Transverse colon (tissue), 4 donors: ENCODE results near the gene TANGO2. TPM values are rescaled to one million over a fixed set of nuclear protein-coding genes. Genes with fewer than 3 reads are reported as not detected.

Experiments used
- DNase-seq: peaks from one replicate; pipeline ENCODE4 v3.0.0-alpha.2; 2019
- H3K27ac ChIP-seq, 4 donors: fragments of 200-600 bp; sonication (generic); 2 replicates each; pipeline ENCODE4 v1.5.1; 2016 to 2018; ENCODE audit warnings: inconsistent platforms in 4 of 4
- H3K27me3 ChIP-seq: fragments of 200-600 bp; sonication (generic); 2 replicates; pipeline ENCODE4 v1.5.1; 2017; ENCODE audit warnings: inconsistent platforms
- H3K36me3 ChIP-seq, 4 donors: fragments of 200-600 bp; sonication (generic); 2 replicates each; pipeline ENCODE4 v1.5.1; 2017 to 2019; ENCODE audit warnings: inconsistent platforms in 4 of 4
- H3K4me1 ChIP-seq, 4 donors: fragments of 200-600 bp; sonication (generic); 2 replicates each; pipeline ENCODE4 v1.5.1; 2017 to 2020; ENCODE audit warnings: inconsistent platforms in 4 of 4
- H3K4me3 ChIP-seq, 4 donors: fragments of 200-600 bp; sonication (generic); 1 replicate in 1 of 4; 2 replicates in 3 of 4; pipeline versions ENCODE4 v1.5.1 to v1.6.1; 2017 to 2019; ENCODE audit warnings: inconsistent platforms in 4 of 4
- H3K9me3 ChIP-seq, 2 donors: fragments of 200-600 bp; sonication (generic); 2 replicates each; pipeline ENCODE4 v1.5.1; 2017 to 2019; ENCODE audit warnings: inconsistent platforms in 2 of 2
- EP300 ChIP-seq: sonication (generic); formaldehyde crosslinking; IDR thresholded peaks from one replicate; pipeline ENCODE4 v1.6.1; 2017; ENCODE audit warnings: antibody characterized with exemption, low read depth
- POLR2A ChIP-seq: fragments of 450-650 bp; IDR thresholded peaks from one replicate; pipeline ENCODE4 v1.6.1; 2016; ENCODE audit warnings: antibody characterized with exemption, mild to moderate bottlenecking, moderate library complexity
- POLR2AphosphoS5 ChIP-seq, 3 donors: sonication (generic); formaldehyde crosslinking; IDR thresholded peaks; one replicate each; pipeline ENCODE4 v1.6.1; 2016; ENCODE audit warnings: antibody characterized with exemption in 3 of 3
- WGBS, 2 donors: methylation state at CpG; one replicate each; pipeline ENCODE4 v1.1.5; 2018; ENCODE audit warnings: low coverage in 1 of 2; 5-methylcytosine and 5-hydroxymethylcytosine counted together
- in situ Hi-C, 4 donors: fragments of 200-750 bp; cut with MboI; loops; one replicate each; pipeline versions ENCODE4 v1.15.0 to v1.15.1; 2017; ENCODE audit warnings: low sequenced_read_pairs in 3 of 4, low pct_ligation_motif_present in 1 of 4, low pct_unique_long_range_greater_than_20kb in 1 of 4
- intact Hi-C: fragments of 100-400 bp; cut with DNase I; formaldehyde crosslinking; loops from one replicate; pipeline ENCODE4 v1.15.1; 2023; ENCODE audit warnings: low total_unique reads
- total RNA-seq, 4 donors: library from RNA; depleted of rRNA; stranded (reverse); fragments of >200 nt; gene quantifications; one replicate each; pipeline ENCODE4 v1.1.0, GENCODE V29; 2016
- TF ChIP-seq, protein P1 (sequence below), 5 experiments: fragments of 200-600 bp in 3 of 5; fragments of 450-650 bp in 2 of 5; sonication (generic) in 3 of 5; IDR thresholded peaks; 1 replicate in 2 of 5; 2 replicates in 3 of 5; pipeline ENCODE4 v1.5.1; 2016 to 2017; ENCODE audit warnings: antibody characterized with exemption in 5 of 5, inconsistent platforms in 3 of 5, mild to moderate bottlenecking in 2 of 5, moderate library complexity in 1 of 5

The TANGO2 gene
- total RNA-seq, 4 donors from 2014 or later, result 32.9 to 101 (median 50.6) TPM

DNA sequence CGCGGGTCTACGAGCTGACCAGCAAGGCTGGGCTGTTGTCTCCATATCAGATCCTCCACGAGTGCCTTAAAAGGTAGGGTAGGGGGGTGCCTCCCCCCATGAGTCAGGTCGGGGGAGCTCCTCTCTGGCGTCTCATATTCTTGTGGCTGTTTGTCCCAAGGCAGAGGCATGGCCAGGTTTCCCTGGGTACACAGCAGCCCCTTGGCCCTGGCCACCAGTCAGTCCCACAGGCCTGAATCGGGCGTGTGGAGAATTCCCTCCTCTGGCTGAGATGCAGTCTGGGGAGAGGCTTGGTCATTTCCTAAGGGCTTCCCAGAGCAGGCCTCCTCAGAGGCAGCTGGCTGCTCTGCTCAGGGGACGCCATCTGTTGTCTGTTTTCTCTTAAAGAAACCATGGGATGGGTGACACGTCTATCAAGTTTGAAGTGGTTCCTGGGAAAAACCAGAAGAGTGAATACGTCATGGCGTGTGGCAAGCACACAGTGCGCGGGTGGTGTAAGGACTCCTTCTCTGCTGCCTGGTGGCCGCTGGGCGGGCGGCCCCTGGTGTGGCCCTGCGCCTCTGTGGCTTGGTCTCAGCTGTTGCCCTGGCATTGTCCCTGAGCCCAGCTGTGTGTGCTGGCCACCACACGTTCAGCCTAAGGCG, 85.4 kb downstream of the TANGO2 start:
- 88 to 89% methylated on average over 3 to 17 of the region's 20 CpGs for WGBS, 2 donors
- no peaks in the 10 kb centered on the region for H3K9me3 ChIP-seq
- no peaks in the 10 kb centered on the region for H3K27me3 ChIP-seq
- peaks cover 0 to 29% (median 14%) of the 10 kb centered on the region in 4 donors for H3K36me3 ChIP-seq
- intact Hi-C loops (no loop called here), in situ Hi-C loops (no loop called here)
- H3K27ac ChIP-seq, result no peak overlapping the region
- no peaks in the 10 kb centered on the region for H3K4me1 ChIP-seq
- no peak for DNase-seq
- H3K4me3 ChIP-seq, result no peak overlapping the region
- TF ChIP-seq POLR2AphosphoS5 (IDR thresholded peaks at IDR 0.05) (no peak), EP300 (no peak), POLR2A (no peak)

DNA sequence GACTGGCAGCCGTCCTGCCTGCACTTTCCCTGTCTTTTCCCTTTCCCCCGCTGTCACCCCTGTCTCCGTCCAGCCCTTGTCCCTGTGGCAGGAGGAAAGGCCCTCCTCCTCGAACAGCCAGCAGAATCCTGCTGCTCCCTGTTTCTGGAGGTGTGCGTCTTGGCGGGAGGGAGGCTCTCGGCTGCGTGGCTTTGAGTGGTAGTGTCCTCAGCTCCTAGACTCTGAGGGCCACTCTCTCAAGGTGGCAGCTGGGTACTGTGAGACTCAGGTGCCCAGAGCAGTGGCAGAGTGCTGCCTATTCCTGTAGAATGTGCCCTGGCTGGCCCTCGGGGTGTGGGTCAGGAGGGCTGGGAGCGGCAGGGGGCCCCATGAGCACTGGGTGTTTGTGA, 85.9 kb downstream of the TANGO2 start:
- no peaks in the 10 kb centered on the region for H3K27me3 ChIP-seq
- in situ Hi-C loops (no loop called here), intact Hi-C loops (no loop called here)
- H3K27ac ChIP-seq, result no peak overlapping the region
- no peak overlapping the region for H3K4me3 ChIP-seq
- TF ChIP-seq POLR2AphosphoS5 (IDR thresholded peaks at IDR 0.05), result no peak
- TF ChIP-seq EP300, result no peak
- no peak for TF ChIP-seq POLR2A
- TF ChIP-seq, protein P1, sequence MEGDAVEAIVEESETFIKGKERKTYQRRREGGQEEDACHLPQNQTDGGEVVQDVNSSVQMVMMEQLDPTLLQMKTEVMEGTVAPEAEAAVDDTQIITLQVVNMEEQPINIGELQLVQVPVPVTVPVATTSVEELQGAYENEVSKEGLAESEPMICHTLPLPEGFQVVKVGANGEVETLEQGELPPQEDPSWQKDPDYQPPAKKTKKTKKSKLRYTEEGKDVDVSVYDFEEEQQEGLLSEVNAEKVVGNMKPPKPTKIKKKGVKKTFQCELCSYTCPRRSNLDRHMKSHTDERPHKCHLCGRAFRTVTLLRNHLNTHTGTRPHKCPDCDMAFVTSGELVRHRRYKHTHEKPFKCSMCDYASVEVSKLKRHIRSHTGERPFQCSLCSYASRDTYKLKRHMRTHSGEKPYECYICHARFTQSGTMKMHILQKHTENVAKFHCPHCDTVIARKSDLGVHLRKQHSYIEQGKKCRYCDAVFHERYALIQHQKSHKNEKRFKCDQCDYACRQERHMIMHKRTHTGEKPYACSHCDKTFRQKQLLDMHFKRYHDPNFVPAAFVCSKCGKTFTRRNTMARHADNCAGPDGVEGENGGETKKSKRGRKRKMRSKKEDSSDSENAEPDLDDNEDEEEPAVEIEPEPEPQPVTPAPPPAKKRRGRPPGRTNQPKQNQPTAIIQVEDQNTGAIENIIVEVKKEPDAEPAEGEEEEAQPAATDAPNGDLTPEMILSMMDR (IDR thresholded peaks at IDR 0.05), result no peak
- H3K9me3 ChIP-seq, result no peaks in the 10 kb centered on the region
- WGBS, 2 donors, result 90 to 100% methylated on average over 5 to 10 of the region's 10 CpGs
- no peaks in the 10 kb centered on the region for H3K4me1 ChIP-seq
- peaks cover 0 to 29% (median 14%) of the 10 kb centered on the region in 4 donors for H3K36me3 ChIP-seq
- DNase-seq, result no peak

DNA sequence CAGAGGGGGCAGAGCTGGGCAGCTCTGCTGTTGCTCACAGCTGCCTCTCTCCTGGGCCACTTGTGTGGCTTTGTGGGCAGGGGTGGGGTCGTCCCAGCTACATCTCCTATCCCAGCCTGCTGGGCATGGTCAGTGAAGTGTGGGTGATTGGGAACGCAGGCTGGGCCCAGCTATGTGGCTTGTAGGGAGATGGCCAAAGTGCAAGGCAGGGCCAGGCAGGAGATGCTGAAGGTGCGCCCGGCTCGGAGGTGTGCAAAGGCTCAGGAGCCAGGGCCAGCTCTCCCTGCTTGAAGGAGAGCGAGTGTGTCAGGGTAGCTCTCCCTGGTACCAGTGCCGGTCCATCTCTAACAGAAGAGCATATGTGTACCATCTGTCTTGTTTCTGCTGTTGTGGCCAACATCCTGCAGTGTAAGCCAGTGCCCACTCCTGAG, 86.6 kb downstream of the TANGO2 start:
- Histone ChIP-seq H3K4me3 (no peak overlapping the region), H3K27ac (no peak overlapping the region), H3K27me3 (no peaks in the 10 kb centered on the region), H3K36me3 (peaks cover 0 to 29% (median 14%) of the 10 kb centered on the region in 4 donors), H3K4me1 (no peaks in the 10 kb centered on the region), H3K9me3 (no peaks in the 10 kb centered on the region)
- 91% methylated on average over 7 of the region's 7 CpGs; no CpG with 5 or more reads in 1 of the 2 donors for WGBS, 2 donors
- in situ Hi-C loops (no loop called here), intact Hi-C loops (no loop called here)
- no peak for DNase-seq
- TF ChIP-seq EP300 (no peak), POLR2A (no peak), POLR2AphosphoS5 (IDR thresholded peaks at IDR 0.05) (no peak)
- TF ChIP-seq, protein P1 (IDR thresholded peaks at IDR 0.05), result no peak

DNA sequence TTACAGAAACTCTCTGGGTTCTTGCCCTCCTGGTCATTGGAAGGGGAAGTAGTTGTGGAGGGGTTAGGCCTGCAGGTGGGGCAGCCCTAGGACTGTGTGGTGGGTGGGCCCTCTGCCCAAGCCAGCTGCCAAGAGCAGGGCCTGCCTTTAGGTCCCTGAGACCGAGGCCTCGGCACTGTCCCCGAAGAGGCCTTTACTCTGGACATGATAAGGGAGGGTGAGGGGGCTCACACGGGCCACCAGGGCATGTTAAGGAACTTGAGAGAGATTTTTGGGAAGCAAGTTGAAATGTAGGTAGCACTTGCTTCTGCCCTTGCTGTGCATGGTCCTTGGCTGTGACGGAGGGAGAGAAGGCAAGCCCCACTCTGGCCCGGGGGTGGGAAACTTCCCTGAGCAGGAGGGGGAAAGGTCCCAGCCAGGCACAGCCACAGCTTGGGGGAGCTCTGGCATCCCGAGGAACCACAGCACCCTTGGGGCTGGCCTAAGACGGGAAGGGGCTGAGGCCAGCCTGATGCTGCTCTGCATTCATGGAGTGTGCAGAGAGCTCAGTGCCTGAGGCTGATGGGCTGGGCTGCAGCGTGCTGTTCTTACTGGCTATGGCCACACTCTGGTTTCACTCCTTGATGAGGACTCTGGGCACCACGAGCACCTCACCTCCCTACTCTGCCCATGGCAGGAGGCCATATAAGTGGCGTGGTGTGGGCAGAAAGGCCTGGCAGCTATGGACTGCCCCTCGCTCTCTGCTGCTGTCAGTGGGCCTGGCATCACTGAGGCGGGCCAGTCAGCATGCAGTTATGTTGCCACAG, 87.2 kb downstream of the TANGO2 start:
- intact Hi-C loops (no loop called here), in situ Hi-C loops (no loop called here)
- DNase-seq, result no peak
- Histone ChIP-seq H3K27ac (no peak overlapping the region), H3K27me3 (no peaks in the 10 kb centered on the region), H3K4me1 (no peaks in the 10 kb centered on the region), H3K36me3 (peaks cover 0 to 26% (median 14%) of the 10 kb centered on the region in 4 donors), H3K9me3 (no peaks in the 10 kb centered on the region), H3K4me3 (no peak overlapping the region)
- TF ChIP-seq, protein P1 (IDR thresholded peaks at IDR 0.05), result no peak
- TF ChIP-seq POLR2A, result no peak
- TF ChIP-seq POLR2AphosphoS5 (IDR thresholded peaks at IDR 0.05), result no peak
- TF ChIP-seq EP300, result no peak
- 80 to 92% methylated on average over 1 to 11 of the region's 13 CpGs for WGBS, 2 donors
